ENCODE measurements around the gene MRE11. TPM values are rescaled to one million over a fixed set of nuclear protein-coding genes. Genes with fewer than 3 reads are reported as not detected.
A peak's percentile ranks its signal among the peaks of the same experiment; 100 is the strongest.
"Not testable (repeated sequence)": the region's sequence is repeated elsewhere in the genome, so short reads cannot be mapped to it uniquely, and the experiment has no call there.

Gene MRE11
- total RNA-seq, 2 donors from 2014 or later, result 15.2 to 15.9 TPM

DNA sequence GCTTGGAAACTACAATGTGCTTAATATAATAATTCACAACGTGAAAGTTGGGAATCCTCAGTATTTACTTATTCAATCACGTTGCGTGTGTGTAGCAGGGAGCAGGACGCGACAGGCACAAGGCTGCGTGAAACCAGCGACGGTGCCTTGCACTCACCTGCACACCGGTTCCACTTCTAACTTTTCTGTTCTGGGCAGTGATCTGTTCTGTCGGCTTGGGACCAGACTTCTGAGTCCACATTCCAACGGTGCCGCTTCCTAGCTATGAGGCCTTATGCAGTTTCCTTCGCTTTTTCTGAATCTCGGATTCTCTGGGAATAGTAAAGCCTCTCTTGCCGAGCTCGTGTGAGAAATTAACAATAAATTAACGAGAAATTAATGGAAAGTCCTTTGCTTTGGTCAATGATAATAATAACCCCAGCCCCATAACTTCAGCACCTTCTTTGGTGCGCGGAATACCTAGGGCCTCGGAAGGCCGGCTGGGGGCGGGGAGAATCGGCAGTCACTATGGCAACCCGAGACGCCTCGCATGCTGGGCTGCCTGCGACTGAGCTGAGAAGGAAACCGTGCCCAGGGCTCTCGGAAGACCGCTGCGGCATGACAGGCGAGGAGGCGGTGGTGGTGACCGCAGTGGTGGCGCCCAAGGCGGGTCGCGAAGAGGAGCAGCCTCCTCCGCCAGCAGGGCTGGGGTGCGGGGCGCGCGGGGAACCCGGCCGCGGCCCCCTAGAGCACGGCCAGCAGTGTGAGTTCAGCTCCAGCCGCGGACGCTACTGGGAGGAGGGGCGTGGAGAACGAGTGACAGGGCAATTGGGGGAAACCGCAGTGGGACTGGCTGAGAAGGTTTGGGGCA lies 18.5 kb upstream of the MRE11 start, which contains the start of gene C11orf97:
Gene C11orf97, plus strand, starts transcription at position 530 of the 850 bp plus-strand sequence. Its CDS starts 68 bp downstream, at position 598.
- peak; percentile 87 for DNase-seq (ENCODE audit: low spot score)
- intact Hi-C loops (cut with DNase I), result no loop called here

DNA sequence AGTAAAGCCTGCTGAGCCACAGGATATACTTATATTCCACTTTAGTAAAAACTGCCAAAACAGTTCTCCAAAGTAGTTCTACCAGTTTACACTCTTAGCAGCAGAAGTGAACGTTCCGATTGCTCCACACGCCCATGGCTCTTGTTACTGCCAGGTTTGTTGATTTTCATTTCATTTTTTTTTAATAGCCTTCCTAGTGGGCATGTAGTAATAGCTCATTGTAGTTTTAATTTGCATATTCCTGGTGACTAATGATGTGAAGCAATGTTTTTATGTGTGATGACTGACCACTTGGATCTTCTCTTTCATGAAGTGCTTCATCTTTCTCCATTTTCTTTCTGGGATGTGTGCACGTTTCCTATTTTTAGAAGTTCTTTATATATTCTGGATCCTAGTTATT lies 13.8 kb upstream of the MRE11 start:
- intact Hi-C loops (cut with DNase I), result no loop called here

DNA sequence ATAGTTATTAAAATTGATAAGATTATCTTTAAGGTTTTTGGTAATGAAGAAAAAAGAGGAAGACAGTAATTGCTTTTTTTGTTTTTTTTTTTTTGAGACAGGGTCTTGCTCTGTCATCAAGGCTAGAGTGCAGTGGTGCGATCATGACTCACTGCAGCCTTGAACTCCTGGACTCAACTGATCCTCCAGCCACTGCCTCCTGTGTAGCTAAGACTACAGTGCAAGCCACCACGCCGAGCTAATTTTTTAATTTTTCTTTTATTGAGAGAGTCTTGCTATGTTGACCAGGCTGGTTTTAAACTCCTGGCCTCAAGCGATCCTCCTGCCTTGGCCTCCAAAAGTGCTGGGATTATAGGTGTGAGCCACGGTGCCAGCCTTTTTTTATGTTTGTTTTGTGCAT lies 12.9 kb upstream of the MRE11 start:
- intact Hi-C loops (cut with DNase I); DNase-seq (ENCODE audit: low spot score): not testable (repeated sequence)

More for the DNA sequence above, 13.8 kb upstream of the MRE11 start:
- DNase-seq (ENCODE audit: low spot score), result no peak

DNA sequence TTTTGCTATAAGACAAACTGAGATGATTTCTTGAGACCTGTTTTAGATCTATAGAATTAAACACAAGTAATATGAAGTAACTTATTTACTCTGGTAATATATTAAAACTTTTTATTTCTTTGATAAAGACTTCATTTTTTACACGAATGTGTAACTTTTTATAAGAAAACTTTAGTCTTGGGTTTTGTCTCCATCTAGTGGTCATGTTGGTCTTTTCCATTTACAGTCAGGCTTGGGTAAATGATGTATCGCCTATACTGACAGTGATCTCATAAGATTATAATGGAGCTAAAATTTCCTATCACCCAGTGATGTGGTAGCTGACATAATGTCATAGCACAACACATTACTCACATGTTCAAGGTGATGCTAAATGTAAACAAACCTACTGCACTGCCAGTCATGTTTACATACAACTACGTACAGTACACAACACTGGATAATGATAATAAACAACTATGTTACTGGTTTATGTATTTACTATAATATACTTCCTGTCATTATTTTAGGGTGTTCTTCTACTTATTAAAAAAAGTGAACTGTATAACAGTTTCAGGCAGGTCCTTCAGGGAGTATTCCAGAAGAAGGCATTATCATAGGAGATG lies 11.1 kb upstream of the MRE11 start:
- no peak for DNase-seq (ENCODE audit: low spot score)
- intact Hi-C loops (cut with DNase I), result no loop called here

DNA sequence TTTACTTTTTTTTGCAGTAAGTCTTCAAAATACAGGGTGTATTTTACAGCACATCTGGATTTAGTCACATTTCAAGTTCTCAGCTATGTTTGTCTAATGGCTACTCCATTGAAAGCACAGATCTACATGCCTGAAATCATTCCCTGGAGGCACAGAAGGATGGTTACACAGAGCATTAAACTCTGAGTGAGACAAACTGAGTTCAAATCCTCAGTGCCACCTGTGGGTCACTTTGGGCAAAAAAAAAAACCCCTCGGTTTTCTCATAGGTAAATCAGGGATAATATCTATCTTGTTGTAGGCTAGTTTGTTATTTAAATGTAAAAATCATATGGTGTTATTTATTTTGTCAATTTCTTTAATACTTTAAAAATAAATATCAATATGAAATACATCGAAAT lies 7.9 kb upstream of the MRE11 start:
- intact Hi-C loops (cut with DNase I), result no loop called here
- no peak for DNase-seq (ENCODE audit: low spot score)

DNA sequence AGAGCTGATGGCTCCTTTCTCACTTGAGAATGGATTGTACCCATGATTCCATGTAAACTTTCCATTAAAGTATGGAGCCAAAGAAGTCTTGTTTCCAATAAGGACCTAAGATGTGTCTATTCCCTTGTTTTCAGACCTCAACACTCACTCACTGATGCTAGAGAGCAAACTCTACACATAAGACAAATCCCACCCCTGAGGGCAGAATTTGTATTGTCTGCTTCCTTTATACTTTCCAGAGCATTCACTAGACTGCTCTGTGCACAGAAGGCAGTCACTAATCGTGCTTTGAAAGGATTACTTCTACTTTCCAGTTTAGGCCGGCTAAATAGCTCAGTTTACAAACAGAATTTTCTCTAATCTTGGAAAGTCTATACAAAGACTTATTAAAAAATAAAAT lies 6.5 kb upstream of the MRE11 start:
- intact Hi-C loops (cut with DNase I), result no loop called here
- DNase-seq (ENCODE audit: low spot score), result no peak

DNA sequence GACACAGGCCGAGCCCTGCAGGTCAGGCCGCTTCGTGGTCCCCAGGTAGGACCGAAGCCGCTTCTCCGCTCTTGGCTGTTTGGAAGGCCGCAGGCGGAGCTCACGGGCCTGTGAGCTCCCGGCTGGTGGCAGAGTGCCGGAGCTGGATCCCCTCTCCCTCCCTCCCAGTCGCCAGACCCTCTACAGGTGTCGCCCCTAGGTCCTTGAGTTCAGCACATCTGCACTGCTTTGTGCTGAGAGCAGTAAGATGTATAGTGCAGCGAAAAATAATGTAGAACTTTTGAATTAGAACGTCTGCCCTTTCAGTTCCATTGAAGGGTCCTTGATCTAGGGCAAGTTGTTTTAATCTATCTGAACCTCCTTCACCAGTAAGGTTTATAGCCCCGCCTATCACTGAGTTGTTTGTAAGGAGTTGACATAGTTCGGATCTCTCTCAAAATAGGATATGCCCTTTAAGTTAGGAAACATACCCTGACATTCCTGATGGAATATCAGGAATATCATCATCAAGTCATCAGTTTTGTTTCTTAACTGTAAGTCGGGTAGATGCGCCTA lies 559 bp upstream of the MRE11 start:
- no peak for DNase-seq (ENCODE audit: low spot score)
- intact Hi-C loops (cut with DNase I), result no loop called here

DNA sequence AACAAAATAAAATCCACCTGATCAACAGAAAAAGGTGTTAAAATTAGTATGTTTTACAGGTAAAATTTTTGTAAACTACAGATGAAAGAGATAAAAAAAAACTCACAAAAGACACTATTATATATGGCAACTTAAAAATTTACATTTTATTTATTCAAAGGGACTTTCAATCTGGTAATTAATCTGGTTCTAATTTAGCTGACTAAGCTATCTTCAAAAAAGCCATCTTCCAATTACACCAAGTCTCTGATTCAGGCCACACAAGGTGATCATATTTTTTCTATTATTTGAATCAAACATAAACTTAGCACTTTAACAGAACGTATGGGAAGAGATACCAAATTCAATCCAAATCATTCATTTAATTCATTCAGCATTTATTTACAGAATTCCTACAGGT lies 7.6 kb downstream of the MRE11 start:
- intact Hi-C loops (cut with DNase I), result no loop called here
- no peak for DNase-seq (ENCODE audit: low spot score)

DNA sequence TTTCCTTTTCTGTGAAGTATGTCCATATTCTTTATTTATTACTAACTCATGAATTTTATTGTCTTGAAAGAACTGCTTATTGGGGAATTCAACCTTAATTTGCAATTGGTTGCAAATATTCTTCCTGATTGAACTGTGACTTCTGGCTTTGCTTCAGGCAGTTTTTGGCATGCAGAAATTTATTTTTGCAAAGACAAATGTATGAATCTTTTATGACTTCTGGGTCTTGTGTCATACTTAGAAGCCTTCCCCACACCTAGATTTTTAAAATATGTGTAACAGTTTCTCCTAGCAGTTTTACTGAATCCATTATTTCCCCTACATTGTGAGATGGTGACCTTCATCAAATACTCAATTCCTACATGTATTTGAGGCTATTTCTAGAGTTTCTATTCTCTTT lies 12.3 kb downstream of the MRE11 start:
- intact Hi-C loops (cut with DNase I), result no loop called here

DNA sequence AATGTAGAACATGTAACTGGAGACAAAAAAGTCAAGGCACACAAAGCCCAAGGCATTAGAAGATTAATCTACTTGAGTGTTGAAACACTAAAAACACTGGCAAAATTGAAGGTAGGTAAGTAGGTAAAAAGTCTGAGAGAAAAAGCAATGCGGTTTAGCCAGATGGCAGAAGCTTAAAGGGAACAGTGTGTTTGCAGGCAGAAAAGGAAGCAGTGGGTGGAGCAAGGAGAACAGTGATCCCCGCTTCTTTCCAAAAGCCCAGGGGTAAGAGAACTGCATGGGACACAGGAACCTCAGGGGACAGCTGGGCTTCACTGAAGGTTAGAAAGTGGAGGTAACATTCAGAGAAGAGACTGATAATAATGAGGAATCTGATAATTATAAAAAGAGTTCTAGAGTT lies 16.0 kb downstream of the MRE11 start:
- intact Hi-C loops (cut with DNase I), result no loop called here
- DNase-seq (ENCODE audit: low spot score), result no peak

More for the DNA sequence above, 12.3 kb downstream of the MRE11 start:
- no peak for DNase-seq (ENCODE audit: low spot score)

DNA sequence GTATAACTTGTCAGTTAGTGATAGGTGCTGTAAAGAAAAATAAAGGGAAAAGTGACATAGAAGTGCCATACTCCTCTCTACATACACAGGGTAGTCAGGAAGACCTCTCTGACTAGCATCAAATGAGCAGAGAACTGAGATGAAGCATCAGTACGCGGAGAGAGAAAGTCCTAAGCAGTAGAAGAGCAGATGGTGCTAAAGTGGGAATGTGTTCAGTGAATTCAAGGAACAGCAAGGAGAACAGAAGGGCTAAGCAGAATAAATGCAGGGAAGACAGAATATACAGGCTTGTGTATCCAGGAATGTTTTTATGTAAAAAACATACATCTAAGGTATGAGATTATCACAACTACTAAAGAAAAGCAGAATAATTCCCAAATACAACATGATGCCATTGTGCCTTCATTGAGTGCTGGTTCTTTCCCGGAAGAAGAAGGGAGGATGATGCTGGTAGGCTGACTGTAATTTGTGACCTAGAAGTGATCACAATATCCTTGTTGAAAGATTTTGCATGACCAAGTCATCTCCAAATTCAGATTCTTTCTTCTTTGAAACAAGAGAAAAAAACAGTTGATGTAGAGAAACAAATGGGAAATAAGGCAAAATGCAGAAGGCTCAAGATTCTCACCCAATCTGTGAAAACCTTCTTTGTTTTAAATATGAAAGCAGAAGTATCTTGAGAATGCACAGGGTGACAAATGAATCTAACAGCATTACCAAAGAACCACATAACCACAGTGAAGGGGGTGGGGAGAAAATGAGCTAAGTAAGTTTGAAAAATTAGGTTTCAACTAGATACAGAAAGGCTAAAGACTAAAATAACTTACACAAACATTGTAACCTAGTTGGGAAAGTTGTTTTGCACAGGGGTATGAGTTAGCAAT lies 20.5 kb downstream of the MRE11 start:
- no peak for DNase-seq (ENCODE audit: low spot score)
- intact Hi-C loops (cut with DNase I), result no loop called here

DNA sequence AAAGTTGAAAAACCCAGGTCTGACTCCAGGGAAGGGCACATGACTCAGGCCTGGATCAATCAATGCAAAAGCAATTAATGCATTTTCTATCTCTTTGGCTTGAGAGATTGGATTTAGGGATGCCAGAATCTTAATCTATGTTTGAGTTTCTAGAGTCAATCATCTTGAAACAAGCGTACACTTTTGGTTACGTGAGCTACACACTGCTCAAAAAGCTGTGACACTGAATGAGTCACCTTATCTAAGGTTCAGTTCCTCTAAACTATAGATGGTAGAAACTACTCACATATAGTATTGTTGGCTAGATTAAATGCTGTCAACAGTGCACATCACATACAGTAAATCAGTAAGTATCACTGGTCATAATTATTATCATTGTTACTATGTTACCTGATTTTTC lies 24.2 kb downstream of the MRE11 start:
- intact Hi-C loops (cut with DNase I), result no loop called here
- no peak for DNase-seq (ENCODE audit: low spot score)

DNA sequence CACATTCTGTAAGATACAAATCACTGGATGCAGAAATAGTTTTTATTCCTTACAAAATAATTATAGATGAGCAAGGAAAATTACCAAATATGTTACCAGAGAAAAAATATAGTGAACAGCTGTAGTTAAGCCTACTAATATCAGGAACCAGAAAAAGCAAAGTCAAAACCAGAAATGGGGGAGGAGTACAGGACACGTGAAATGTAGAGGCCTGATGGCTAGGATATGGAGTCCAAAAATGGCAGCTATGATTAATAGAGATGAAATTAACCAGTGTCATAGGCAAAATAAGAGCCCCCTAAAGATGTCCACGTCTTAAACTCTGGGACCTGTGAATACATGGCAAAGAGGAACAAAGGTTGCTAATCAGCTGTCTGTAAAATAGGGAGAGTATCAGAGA lies 34.1 kb downstream of the MRE11 start:
- no peak for DNase-seq (ENCODE audit: low spot score)
- intact Hi-C loops (cut with DNase I), result no loop called here

DNA sequence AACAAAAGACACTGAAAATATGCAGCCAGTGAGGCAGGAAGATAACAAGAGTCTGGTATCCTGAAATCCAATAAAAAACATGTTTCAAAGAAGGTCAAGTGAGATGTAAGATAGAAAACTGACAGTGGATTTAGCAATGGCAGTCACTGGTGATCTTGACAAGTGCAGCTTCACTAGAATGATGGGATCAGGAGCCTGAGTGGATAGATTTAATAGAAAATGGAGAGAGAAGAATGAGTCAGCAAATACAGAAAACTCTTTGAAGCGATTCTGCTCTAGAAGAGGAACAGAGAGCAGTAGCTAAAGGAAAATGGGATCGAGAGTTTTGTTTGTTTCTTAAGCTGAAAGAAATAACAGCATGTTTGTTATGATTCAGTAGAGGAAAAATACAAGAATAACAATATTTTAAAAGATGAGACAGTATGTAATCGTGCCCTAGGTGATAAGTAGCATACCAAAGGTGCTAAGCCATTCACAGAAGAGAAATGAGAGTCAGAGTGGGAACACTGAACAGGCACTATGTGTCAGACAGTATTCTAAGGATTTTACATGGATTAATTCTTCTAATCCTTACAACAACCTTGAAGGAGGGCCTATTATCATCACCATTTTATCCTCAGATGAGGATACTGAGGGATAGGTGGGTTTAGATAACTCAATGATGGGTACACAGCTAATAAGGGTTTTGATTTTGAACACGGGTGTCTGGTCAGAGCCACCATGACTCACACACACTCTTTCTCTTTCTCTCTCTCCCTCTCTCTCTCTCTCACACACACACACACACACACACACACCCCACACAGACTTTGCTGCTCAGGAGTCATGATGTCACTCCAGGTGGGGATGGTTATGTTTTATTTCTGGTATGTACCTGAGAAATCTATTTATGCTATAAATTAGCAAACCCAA lies 36.3 kb downstream of the MRE11 start:
- intact Hi-C loops (cut with DNase I), result no loop called here
- no peak for DNase-seq (ENCODE audit: low spot score)

DNA sequence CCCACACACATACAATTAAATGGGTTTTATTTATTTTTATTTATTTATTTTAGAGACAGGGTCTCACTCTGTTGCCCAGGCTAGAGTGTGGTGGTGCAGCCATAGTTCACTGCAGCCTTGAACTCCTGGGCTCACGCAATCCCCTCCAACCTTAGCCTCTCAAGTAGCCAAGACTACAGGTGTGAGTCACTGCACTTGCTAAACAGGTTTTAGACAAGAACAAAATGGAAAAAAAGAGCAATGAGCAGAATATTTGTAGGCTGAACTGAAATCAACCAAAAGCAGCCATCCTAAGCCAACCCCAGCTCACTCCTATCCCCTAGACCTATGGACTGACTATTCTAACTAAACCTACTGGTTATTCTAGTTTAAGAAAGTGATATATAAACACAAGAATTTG lies 37.8 kb downstream of the MRE11 start:
- no peak for DNase-seq (ENCODE audit: low spot score)
- intact Hi-C loops (cut with DNase I), result no loop called here

DNA sequence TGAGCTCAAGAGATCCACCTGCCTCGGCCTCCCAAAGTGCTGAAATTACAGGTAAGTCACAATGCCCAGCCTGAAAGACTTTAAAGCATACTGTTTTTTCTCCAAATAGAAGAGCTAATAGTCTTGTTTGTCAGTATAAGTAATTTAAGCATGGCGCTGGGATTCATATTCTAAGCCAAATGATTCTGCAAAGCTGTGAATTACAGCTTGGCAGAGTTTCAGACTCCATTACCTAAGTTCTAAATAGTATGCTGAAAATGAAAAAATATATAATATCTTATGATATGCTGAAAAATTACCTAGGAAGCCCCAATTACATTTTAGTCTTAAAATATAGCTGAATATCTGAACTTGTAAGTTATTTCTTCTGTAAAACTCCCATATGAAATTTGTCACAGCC lies 39.3 kb downstream of the MRE11 start:
- DNase-seq (ENCODE audit: low spot score), result no peak
- intact Hi-C loops (cut with DNase I), result no loop called here

DNA sequence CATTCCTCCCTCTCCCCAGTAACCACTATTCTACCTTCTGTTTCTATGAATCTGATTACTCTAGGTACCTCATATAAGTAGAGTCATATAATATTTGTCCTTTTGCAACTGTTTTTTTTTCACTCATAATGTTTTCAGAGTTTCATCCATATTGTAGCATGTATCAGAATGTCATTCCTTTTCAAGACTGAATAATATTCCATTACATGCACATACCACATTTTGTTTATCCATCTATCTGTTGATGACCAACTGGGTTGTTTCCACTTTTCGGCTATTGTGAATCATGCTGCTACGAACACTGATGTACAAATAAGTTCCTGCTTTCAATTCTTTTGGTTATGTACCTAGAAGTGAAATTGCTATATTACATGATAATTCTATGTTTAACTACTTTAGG lies 40.7 kb downstream of the MRE11 start:
- intact Hi-C loops (cut with DNase I), result no loop called here
- no peak for DNase-seq (ENCODE audit: low spot score)

DNA sequence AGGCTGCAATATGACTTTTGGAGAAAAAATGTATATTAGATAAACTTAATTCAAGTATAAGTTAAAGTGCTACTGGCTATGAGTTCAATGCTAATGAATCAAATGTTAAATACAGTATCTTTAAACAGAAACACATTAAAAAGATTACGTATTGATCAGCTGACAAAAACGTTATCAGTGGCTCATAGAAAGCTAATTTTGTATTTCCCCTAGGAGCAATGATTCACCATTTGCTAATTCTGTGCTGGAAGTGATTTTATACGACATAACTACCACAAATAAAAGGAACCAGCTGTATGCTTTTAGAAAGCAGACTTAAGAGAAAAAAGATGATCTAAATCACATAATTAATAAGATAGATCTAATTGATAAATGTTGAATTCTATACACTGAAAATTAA lies 43.6 kb downstream of the MRE11 start:
- intact Hi-C loops (cut with DNase I), result no loop called here
- no peak for DNase-seq (ENCODE audit: low spot score)

DNA sequence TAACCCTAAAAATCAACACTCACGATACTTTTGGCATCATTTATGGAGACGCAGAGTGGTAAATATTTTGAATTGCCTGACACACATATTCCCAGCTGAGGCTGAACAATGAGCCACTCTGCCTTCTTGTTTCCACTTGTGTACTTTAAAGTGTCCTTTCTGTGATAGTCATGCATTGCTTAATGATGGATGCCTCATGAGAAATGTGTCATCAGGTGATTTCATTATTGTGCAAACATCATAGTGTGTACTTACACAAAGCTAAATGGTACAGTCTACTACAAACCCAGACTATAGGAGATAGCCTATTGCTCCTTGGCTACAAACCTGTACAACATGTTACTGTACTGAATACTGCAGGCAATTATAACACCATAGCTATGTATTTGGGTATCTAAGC lies 44.2 kb downstream of the MRE11 start:
- intact Hi-C loops (cut with DNase I), result no loop called here
- DNase-seq (ENCODE audit: low spot score), result no peak
